UCSD-AML1 (cell line): ENCODE data around the gene HDAC2.
"Not testable (repeated sequence)": the region's sequence is repeated elsewhere in the genome, so short reads cannot be mapped to it uniquely, and the experiment has no call there.

ENCODE experiments used
- DNase-seq: peaks from one replicate; lab custom pipeline; 2025; ENCODE audit not compliant: unreplicated experiment; lab: John Stamatoyannopoulos, UW

Gene HDAC2

GRCh38 chr6:113970805-113971676 is at the start of gene HDAC2:
Gene HDAC2, minus strand, starts transcription at chr6:113971148. Its CDS starts 240 bp downstream, at chr6:113970908.
- DNase-seq, result peak; percentile 91

GRCh38 chr6:114020196-114020595 is 49.2 kb upstream of the HDAC2 start:
- DNase-seq, result no peak

GRCh38 chr6:114017146-114017545 is 46.2 kb upstream of the HDAC2 start:
- not testable (repeated sequence) for DNase-seq

GRCh38 chr6:114014106-114014505 is 43.2 kb upstream of the HDAC2 start:
- DNase-seq, result not testable (repeated sequence)

DNA sequence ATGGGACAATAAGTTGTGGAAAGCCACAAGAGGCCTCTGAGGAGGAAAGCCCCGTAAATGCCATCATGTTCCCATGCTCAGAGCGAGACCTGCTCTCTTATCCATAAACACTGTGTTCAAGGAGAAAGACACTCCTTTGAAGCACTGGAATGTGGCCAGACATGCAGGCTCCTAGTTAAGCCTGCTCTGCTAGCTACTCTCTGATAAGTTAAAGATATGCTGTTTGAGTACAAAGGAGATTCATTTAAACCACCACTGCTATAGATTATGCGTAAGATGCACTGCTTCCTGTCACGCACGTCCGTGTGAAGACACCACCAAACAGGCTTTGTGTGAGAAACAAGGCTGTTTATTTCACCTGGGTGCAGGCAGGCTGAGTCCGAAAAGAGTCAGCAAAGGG is 40.5 kb upstream of the HDAC2 start:
- not testable (repeated sequence) for DNase-seq

DNA sequence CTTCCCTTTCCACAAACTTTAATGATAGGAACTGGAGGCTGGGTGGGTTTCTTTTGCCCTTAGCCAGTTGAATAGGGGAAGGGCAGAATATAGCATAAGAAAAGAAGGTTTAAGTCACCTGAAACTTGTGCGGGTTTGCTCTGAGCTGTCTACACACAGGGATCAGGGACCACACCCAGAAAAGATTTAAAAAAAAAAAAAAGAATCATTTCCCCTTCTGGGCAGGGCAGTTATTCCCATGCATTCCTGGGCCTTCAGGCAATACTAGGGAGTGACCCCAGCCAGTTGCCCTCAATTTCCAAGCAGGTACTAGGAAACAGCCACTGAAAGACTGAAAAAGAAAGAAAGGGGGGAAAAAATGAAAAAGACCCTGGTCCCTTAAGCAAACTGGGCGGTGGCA is 39.6 kb upstream of the HDAC2 start:
- no peak for DNase-seq

- no peak for DNase-seq
These were observed 38.2 kb upstream of the HDAC2 start for GRCh38 chr6:114009192-114009591.

DNA sequence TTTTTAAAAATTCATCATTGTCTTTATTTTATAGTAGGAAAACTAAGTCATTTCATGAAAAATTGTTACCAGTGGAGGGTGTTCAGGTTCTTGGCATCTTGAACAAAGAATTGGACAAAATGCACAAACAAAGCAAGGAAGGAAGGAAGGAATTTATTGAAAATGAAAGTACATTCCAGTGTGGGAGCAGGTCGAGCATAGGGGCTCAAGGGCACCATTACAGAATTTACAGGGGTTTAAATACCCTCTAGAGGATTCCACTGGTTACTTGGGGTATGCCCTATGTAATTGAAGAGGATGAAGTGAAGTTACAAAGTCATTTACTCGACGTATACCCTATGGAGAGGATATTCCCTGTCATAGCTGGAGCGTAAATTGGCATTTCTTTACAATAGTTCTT is 37.4 kb upstream of the HDAC2 start:
- DNase-seq, result no peak

DNA sequence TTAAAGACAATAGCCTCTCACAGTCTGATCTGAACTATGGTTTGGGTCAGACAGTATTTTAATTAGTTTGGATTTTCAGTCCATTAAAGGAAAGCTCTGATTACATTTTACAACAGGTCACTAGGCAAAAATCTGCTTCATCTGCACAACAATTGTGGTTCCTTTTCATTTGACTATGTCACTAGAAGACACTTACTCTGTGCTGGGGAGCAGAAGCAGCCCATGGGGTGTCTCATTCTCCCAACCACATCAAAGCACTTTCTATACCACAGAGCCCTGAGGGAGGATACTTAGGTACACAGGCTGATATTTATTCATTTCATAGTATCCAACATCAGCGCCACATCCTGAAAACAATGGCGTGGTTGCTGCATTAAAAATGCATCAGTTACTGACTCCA is 36.6 kb upstream of the HDAC2 start:
- DNase-seq, result no peak

DNA sequence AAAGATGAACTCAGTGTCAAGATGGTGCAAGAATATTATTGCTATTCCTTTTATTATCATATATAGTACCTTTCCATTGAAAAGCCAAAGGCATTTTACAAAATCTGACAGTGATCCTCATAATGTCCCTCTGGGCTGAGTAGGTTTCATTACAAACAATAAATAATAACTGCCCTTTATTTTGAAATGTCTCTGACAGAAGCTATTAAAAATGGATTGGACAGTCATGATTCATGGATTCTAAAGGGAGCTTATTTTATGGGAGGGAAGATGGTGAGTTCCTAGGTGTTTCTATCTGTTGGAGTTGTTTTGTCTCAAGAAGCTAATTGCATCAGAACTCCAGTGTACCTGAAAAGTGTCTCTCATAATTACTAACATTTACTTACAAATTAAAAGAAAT is 30.4 kb upstream of the HDAC2 start:
- no peak for DNase-seq

GRCh38 chr6:114000069-114000468 is 29.1 kb upstream of the HDAC2 start:
- no peak for DNase-seq

DNA sequence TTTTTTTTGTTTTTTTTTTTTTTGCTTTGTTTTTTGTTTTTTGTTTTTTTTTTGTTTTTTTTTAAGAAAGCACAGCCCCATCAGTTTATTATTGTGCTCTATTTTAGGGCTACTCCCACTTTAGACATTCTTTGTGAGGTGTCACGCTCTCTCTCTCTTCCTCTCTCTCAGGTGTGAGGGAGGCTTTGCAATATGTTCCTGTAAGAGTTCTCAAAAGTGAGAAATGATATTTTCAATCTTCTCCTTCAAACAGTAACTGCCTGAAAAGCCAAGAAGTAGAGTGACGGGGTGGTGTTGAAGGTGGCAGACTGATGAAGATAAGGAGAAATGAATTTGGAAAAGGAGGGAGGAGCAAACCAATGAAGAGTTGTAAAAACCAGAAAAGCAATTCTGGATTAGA is 28.3 kb upstream of the HDAC2 start:
- no peak for DNase-seq

DNA sequence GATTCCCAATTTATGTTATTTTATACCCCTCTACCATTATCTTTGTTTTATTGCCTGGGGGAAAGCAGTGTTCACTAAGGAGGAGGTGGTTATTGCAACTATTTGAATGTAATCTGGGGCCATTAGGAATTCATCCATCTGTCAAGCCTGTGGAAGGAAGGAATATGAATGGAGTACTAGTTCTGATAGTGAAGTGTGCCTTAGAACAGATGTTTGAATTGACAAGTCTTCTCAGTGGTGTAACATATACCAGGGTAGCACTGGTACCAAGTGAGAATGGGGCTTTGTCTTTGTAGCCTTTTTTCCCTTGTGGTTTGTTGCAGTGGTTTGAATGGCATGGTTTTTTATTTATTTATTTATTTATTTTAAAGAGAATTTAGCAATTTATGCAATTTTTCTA is 27.9 kb upstream of the HDAC2 start:
- no peak for DNase-seq

DNA sequence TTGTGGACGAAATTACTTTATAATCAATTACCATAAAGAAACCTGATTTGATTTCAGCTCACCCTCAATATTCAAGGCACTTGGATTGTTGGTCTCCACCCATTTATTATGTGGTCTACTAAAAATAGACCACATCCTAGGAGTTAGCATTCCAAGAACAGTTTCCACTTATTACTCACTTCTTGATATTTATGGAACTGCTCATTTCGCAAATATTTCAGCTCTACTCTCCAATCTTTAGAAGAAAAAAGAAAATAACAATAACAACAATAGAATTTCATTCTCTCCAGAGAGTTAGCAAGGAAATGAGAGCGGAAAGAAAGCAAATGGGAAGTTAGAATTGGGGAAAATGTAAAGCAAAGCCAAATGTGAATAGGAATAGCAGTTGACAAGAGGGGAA is 26.2 kb upstream of the HDAC2 start:
- no peak for DNase-seq

GRCh38 chr6:113995634-113996033 is 24.7 kb upstream of the HDAC2 start:
- DNase-seq, result no peak

DNA sequence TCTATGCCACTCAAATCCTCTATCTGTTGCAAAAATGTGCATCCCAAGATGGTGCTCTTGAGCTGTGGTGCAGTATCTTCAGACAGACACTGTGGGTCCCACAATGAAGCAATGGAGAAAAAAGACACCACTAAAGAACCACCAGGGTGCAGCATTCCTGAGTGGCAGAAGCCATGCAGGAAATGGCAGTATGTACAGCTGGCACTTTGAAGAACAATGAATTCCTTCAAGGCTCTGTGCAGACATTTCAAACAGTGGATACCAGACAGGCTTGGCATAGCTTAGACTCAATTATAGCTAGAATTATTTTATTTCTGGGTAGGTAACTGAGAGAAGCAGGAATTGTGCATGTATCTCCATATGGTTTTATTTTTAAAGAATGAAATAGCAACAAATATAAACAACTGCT is 24.0 kb upstream of the HDAC2 start:
- peak; percentile 19 for DNase-seq

DNA sequence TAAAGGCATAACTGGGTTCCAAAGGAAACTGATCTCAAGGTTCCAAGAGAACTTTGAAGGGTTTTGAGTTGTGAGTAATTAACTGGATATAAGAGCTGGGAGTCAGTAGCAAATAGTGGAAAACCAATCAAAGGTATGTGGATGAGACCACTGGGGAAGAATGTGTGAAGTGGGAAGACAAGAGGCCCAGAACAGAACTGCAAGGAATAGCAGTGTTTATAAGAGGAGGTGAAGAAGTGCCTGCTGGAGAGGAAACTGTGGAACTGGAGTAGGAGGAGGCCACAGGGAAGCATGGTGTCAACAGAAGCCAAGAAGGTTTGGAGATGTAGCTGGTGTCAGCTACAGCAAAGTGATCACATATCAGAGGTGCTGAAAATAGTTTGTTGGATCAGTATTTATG is 18.7 kb upstream of the HDAC2 start:
- DNase-seq, result no peak

GRCh38 chr6:113982675-113983074 is 11.7 kb upstream of the HDAC2 start:
- not testable (repeated sequence) for DNase-seq

- DNase-seq, result no peak
These were observed 11.2 kb upstream of the HDAC2 start for GRCh38 chr6:113982055-113982550.

GRCh38 chr6:113980937-113981554 is 10.1 kb upstream of the HDAC2 start:
- DNase-seq, result no peak

- no peak for DNase-seq
These were observed 9.0 kb upstream of the HDAC2 start for GRCh38 chr6:113979937-113980336.

GRCh38 chr6:113978084-113978675 is 7.2 kb upstream of the HDAC2 start:
- DNase-seq, result no peak
